HG03378 (cell line): Measurements from ENCODE around the gene LRP2.
"Not testable (repeated sequence)": the region's sequence is repeated elsewhere in the genome, so short reads cannot be mapped to it uniquely, and the experiment has no call there.

ENCODE experiments used
- ATAC-seq: cut with Tn5 transposase; IDR thresholded peaks from one replicate; pipeline ENCODE4 v1.9.1; 2021; ENCODE audit warnings: mild to moderate bottlenecking, moderate library complexity; ENCODE audit not compliant: unreplicated experiment

LRP2 gene

DNA sequence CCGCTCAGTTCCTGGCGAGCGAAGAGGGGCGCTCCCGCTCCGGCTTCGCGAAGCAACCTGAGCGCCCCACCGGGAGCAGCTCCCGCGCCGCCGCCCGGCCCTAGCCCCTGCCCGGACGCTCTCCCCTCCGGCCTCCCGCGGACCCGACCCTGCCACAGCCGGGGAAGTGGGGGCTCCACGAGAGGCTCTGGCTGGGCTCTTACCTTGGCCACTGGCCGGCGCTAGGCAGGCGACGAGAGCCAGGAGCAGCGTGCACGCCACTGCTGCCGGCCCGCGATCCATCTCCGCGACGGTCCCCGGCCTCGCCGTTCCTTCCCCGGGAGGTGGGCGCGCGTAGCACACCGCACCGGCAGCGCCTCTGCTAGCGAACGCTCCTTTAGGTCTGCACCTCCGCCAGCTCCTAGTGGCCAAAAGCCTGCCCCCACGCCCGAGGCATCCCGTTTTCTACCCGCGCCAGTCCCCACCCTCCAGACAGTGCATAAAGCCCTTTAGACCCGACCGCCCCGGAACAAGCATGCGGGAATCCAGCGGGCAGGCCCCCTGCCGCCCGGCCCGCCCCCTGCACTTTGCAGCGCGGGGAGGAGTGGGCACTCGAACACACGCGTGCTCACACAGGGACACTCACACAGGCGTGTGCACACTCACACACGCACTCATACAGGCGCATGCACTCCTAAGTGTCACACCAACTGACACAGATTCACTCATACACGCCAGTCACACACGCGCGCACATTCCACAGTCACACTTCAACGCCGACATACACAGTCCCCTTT, at the start of gene LRP2:
Gene LRP2, minus strand, starts transcription at position 417 of the 776 bp plus-strand sequence. Its CDS starts 135 bp downstream, at position 282.
- ATAC-seq, result no peak

DNA sequence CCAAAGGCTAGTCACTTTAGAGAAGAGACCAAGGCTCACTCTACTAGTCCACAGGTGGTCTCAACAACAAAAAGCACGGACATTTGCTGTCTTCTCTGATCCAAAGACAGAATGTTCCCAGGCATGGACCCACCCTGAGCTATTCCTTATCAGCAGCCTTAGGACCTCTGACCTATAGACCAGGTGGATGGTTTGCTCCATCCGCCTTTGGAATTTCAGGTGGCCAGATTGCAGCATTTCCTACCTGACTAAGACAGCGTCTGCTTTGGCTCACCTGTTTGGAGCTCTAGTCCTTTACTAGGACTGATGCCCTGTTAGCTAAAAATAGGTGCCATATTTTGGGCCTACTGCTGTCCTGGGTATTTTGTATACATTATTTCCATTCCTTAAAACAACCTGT, 44.6 kb upstream of the LRP2 start:
- ATAC-seq, result no peak

DNA sequence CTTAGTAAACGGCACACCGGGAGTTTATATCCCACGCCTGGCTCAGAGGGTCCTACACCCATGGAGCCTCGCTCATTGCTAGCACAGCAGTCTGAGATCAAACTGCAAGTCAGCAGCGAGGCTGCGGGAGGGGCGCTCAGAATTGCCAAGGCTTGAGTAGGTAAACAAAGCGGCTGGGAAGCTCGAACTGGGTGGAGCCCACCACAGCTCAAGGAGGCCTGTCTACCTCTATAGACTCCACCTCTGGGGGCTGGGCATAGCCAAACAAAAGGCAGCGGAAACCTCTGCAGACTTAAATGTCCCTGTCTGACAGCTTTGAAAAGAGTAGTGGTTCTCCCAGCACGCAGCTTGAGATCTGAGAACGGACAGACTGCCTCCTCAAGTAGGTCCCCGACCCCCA, 37.2 kb upstream of the LRP2 start:
- ATAC-seq, result not testable (repeated sequence)

DNA sequence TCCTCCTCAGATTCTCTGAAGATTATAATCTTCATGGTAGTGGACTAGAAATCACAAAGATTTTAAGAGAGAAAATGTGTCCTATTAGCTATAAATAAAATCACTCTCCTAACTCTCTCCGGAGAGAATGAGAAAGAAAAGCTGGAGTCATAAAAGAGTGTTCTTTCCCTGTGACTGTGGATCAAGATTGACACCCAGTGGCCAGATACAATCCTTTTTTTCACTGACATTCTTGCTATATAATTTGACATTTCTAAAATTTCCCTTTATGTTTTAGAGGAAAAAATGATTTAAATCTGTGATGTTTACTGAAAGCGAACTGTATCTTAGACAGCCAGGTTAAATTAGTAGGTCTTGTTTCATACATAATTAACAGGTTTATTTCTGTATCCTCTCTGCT, 35.4 kb upstream of the LRP2 start:
- no peak for ATAC-seq

DNA sequence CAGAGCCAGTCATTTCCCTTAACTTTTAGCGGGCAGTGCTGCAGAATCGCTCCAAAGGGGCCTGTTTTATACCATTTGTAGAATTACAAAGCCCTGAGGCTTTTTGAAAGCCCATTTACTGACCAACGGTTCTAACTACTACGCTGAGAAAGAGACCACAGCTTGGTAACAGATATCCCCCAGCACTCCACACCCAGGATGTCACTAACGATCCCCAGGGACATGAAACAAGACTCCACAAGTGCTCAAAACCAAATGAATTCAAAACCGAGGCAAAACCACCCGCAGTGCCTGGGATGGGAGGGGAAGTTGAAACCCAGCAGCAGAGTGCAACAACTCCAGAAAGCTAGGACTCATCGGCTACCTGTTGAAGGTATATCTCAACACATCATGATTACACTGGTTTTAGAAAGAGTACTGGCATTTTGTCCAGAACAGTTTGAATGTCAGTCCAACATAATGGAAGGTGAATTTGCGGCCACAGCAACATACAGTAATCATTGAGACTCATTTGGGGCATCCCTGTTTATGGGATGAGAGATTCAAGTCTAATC, 33.6 kb upstream of the LRP2 start:
- ATAC-seq, result no peak

DNA sequence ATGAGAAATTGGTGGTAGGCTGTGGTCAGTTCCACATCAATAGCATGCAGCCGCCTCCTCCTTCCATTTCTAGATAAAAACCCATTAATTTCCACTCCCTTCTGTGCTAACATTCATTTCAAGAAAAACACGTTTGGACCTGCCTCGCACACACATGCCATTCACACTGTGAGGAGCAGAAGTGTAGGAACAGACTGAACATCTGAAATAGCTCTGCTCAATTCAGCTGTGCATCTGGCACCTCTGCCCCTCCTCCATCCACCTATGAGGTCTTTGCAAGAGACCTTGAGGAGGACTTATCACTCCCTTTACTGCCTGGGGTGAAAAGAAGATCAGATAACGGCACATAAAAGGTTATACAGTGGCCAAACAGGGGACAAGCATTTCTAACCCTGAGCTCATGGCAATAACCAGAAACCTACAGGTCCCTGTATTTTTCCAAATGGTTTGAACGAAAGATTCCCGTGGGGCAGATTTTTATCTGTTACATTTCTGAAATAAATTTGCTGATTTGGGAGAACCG, 30.8 kb upstream of the LRP2 start:
- ATAC-seq, result peak; percentile 85

DNA sequence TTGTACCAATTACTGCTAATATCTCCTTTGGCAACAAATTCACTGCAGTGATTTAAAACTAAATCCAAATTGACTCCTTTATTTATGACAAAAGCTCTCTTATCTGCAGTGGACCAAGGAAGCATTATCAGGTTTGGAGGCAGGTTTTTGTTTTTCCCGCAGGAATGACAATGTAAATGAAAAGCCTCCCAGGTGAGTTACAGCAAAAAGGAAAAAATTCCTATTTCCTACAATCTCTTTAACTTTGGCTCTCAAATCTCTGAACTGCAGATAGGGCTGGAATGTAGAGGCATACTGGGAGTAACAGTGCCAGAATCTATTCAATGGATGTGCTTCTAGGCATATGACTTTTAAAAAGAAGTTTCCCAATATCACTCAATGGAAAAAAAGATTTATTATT, 28.9 kb upstream of the LRP2 start:
- ATAC-seq, result no peak

DNA sequence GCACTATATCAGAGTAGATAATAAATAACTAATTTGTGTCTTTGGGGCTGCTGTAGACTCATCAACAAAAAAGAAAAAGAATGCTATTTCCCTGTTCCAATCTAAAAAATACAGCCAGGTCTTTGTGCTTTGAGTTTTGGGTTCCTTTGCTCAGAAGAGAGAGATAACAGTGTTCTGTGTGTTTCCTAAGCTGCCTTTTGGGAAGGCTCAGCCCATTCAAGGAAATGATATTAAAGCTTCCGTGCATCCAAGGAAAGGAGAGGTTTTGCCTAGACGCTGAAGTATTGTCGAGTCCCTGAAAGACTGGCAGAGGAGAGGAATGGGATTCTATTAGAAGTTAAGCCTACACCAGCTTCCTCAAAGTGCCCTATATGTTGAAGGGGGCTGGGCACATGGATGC, 25.8 kb upstream of the LRP2 start:
- ATAC-seq, result no peak

DNA sequence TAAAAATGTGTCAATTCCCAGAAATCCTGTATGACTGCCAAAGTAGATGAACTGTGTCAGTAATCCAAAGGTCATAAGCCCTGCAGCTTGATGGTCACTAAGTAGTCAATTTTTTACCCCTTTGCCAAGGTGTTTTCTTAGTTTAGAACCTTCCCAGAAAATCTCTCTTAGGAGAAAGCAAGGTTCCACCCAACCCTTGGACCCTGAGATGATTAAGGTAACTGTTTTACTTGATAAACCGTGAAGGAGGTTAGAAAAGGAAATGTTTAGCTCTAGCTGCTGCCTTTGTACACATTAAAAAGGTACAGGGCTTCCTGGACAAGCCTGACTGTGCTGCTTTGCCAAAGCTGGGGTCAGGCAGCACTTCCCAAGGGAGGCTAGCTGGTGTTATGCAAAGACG, 24.4 kb upstream of the LRP2 start:
- ATAC-seq, result no peak

DNA sequence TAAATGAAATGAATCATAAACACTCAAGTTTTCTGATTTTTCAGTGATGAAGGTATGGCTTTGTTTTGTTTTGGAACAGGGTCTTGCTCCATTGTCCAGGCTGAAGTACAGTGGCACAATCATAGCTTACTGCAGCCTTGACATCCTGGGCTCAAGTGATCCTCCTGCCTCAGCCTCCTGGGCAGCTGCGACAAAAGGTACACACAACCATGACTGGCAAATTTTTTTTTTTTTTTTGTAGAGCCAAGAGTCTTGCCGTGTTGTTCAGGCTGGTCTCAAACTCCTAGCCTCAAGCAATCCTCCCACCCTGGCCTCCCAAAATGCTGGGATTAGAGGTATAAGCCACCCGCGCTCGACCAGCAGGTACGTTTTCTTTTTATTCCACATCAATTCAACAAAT, 22.5 kb upstream of the LRP2 start:
- no peak for ATAC-seq

DNA sequence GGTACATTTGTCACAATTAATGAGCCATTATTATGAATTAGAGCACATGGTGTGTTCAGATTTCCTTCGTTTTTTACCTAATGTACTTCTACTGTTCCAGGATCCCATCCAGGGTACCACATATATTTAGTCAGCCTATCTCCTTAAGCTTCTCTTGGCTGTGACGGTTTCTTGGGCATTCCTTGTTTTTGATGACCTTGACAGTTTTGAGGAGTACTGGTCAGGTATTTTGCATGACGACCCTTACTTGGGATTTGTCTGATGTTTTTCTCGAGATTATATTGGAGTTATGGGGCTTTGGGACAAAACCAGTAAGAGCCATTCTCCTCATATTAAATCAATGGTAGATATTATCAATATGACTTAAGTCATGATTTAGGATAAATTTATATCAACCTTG, 10.2 kb upstream of the LRP2 start:
- ATAC-seq, result no peak

DNA sequence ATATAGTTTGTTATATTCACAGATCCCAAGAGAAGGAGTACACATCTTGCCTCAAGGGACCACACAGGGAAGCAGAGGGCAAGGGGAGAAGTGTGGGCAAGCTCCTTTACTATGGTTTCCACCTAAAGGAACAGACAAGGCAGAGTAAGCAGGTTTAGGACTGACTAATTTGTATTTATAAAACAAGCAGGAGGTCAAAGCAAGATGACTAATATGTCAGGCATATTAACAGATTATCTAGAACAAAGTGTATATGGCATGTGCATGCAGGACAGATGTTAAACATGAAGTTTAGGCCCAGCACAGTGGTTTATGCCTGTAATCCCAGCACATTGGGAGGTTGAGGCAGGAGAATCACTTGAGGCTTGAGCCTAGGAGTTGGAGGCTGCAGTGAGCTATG, 3.7 kb upstream of the LRP2 start:
- no peak for ATAC-seq

DNA sequence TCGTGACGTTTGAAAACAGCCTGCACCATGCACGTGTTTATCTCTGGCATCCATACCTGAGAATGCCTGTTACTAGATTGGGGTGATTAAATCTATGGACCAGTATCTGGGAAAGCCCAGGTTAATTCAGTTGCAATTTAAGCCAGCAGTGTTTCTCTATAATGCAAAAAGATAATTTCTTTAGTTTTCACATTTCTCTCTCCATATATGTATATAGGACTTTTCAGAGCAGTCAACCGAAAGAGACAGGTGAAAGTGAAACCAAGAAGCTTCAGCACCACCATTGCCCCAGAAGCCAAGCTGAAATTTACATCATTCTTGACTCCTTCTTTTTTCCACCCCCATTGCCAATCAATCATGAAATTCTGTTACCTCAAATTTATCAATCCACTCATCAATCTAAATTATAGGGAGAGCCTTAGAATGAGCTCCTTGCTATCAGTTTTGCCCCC, 2.7 kb upstream of the LRP2 start:
- peak; percentile 59 for ATAC-seq

DNA sequence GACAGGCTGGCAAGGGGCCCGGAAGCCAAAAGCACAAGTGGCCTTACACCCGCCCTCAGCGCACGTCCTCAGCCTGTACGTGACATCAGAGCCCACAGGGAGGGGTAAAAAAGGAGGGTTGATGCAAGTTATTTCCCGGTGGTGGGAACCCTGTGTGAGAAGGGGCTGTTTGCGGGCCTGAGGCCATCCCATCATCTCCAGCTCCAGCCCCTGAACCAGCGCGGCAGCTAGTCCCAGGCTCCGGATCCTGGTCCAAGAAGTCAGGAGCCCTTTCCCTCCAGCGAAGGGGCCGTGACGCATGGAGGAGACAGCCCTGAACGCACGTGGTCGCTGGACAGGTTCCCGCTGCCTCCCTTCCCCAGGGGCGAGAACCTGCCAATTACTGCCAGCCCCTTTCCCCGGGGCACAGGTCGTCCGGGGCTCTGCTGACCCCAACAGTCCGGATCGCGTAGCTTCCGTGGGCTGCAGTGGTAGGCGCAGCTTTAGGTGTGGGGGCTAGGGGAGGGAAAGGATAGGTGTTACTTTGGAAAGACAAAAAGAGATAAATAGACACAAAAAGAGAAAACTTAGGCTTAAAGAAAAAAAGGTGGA, 1.3 kb upstream of the LRP2 start:
- ATAC-seq, result peak; percentile 52

DNA sequence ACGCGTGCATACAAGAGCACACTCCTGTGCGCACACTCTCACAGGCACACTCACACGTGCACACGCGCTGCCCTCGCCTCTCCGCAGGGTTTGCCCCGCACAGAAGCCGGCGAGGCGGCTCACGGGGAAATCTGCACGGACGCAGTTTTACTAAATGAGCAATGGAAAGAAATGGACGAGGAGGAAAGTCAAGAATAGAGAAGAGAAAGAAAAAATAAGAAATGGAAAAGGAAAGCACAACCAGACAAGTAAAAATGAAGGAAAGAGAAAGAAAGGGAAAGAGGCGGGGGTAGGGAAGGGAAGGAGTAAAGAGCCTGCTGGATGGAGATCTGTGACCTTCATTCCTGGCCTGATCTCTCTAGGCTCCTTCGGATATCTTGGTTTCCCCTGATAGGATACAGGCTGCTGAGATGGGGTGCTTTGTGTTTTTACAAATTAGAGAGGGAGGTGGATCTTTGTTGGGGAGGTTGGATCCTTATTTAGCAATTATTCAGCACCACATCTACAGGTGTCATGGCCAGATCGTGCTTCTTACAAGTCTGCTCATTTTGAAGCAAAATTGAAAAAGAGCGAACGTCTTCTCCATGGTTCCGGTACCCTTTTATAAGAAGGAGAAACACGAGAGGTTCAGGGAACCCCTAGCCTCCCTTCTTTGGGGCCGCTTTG, 693 bp upstream of the LRP2 start:
- ATAC-seq, result peak; percentile 20

DNA sequence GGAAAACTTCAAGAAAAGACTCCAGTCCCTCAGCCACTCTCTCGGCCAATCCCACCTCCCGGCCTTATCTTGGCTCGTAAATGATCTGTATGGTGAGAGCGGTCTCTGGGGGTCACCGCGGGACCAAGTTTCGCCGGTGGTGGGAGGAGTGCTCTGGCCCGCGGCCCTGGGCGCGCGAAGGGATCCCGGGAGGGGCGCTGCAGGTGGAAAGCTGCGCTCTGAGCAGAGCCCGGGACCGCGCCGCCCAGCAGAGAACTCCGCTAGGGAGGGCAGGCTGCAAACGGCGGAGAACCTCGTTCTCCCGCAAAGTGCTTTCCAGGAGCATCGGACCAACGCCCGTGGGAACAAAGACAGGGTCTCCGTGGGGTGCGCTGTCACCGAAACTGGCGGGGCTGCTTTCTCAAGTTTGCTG, 622 bp downstream of the LRP2 start:
- ATAC-seq, result no peak

DNA sequence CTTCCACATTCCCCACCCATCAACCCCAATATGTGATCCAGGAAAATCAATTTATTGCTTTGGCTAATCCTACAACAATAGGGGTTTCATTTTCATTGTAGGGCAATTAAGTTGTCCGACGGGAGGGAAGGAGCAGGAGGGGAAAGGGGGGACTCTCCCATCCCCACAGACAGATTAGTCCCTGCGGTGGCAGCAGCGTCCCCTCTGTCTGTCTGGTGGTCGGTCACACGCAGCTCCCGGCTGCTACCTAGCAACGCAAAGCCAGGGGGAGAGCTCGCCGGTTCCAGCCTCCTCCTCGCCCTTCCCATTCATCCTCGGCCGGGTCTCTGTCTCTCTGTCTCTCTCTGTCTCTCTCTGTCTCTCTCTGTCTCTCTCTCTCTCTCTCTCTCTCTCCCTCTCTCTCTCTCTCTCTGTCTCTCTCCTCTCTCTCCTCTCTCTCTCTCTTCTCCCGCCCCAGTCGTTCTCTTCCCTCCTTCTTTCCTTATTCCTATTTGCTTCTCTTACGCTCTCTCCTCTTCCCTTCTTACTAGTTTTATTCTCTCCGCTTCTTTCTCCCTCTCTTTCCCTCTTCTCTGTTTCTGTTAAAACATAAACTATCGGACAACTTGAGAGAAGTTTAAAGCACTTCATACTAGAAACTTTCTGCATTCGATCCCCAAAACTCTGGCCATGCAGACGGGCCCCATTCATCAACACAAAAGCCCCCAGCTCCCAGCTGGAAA, 1.2 kb downstream of the LRP2 start:
- no peak for ATAC-seq

DNA sequence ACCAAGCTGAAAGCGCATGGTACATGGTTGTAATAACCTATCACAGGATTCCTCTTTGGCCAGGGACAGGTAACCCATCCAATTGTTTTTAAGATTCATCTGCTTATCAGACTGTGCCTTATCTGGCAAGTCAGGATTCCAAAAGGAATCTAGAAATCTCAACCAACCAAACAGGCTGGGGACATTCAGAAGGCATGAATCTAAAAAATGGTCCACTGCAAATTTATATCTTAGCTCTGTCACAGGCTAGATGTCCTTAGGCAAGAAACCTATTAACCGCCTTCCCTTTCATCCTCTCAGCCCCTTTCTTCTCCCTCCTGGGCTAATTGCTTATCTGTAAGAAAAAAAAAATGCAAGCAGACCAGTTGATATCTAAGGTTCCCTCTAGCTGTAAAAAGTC, 4.3 kb downstream of the LRP2 start:
- ATAC-seq, result no peak

DNA sequence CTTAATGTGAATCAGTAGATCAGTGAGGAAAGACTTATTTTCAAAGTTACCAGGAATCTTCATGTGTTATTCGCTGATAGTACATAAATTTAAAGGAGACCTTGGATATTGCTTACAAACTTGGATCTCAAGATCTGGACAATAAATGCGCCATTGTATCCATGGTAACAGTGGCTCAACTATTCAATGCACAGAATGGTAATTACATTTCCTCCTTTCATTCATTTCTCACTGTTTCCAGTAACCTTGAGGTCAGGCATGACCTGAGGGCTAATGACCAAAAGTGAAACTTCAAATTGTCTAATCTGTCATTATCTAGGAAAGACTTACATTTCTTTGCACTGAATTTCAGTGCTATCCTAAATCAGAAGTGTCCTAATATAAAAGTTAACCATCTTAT, 8.1 kb downstream of the LRP2 start:
- ATAC-seq, result peak; percentile 46

DNA sequence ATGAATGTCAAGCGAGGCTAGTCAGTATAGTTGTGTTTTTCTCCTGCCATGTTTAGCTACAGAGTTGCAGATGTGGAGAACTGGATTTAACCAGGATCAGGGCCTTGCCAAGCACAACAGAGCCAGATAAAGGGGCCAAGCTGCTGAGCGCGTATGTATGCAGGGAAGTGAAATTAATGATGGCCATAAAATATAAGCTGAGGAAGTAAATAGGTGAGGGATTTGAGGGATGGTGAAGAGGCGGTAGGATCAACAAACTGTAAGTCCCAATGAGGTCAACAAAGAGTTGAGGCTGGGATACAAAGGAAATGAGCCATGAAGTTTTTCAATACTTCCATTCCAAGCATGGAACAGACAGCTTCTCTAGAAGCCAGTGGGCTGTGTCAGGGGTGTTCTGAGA, 10.6 kb downstream of the LRP2 start:
- ATAC-seq, result no peak

DNA sequence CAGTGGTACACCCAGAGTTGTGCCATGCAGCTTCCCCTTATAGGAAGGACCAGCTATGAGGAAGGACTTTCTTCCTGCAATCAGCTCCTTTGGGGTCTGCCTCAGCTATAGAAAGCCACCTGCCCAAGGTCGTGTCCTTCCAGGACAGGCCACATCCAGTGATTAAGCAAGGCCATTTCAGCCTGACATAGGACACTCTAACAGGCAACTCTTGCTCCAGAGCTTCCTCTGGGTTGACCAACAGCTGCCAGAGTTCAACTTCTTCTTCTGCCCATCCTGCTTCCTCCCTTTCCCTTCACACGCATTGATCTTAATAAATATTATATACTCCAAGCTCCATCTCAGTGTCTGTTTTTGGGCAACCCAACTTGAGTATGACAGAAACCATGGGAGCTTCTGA, 12.8 kb downstream of the LRP2 start:
- no peak for ATAC-seq
